ENCODE data around the gene ILRUN.
"Not testable (repeated sequence)": the region's sequence is repeated elsewhere in the genome, so short reads cannot be mapped to it uniquely, and the experiment has no call there.

The ILRUN gene

GRCh38 chr6:34696739-34697543 is at the start of gene ILRUN:
Gene ILRUN (minus strand): TSS chr6:34696767. CDS start chr6:34696603, 164 bp downstream.
- peak; percentile 69 to 97 for DNase-seq (ENCODE audit: low read depth in 1 of 2, low spot score in 1 of 2)
- TF ChIP-seq JUND (IDR thresholded peaks at IDR 0.05; ENCODE audit: low read depth), result no peak
- in situ Hi-C loops (cut with HindIII; ENCODE audit: low pct_unique_long_range_greater_than_20kb, low sequenced_read_pairs), result no loop called here

GRCh38 chr6:34745277-34746103 is 48.9 kb upstream of the ILRUN start:
- in situ Hi-C loops (cut with HindIII; ENCODE audit: low pct_unique_long_range_greater_than_20kb, low sequenced_read_pairs), result no loop called here
- DNase-seq (ENCODE audit: low read depth in 1 of 2, low spot score in 1 of 2), result peak; percentile 23 to 87
- TF ChIP-seq JUND (IDR thresholded peaks at IDR 0.05; ENCODE audit: low read depth), result peak; percentile 34; the same call in 1 of the 2 replicates

GRCh38 chr6:34744294-34744647 is 47.7 kb upstream of the ILRUN start:
- in situ Hi-C loops (cut with HindIII; ENCODE audit: low pct_unique_long_range_greater_than_20kb, low sequenced_read_pairs); DNase-seq (ENCODE audit: low read depth in 1 of 2, low spot score in 1 of 2): not testable (repeated sequence)

- in situ Hi-C loops (cut with HindIII; ENCODE audit: low pct_unique_long_range_greater_than_20kb, low sequenced_read_pairs), result no loop called here
- DNase-seq (ENCODE audit: low read depth in 1 of 2, low spot score in 1 of 2), result no peak
- TF ChIP-seq JUND (IDR thresholded peaks at IDR 0.05; ENCODE audit: low read depth), result no peak
Measured at GRCh38 chr6:34743625-34744293, 47.2 kb upstream of the ILRUN start.

- in situ Hi-C loops (cut with HindIII; ENCODE audit: low pct_unique_long_range_greater_than_20kb, low sequenced_read_pairs), result no loop called here
- DNase-seq (ENCODE audit: low read depth in 1 of 2, low spot score in 1 of 2), result no peak
- no peak for TF ChIP-seq JUND (IDR thresholded peaks at IDR 0.05; ENCODE audit: low read depth)
Measured at GRCh38 chr6:34742094-34742493, 45.5 kb upstream of the ILRUN start.

- TF ChIP-seq JUND (IDR thresholded peaks at IDR 0.05; ENCODE audit: low read depth), result no peak
- in situ Hi-C loops (cut with HindIII; ENCODE audit: low pct_unique_long_range_greater_than_20kb, low sequenced_read_pairs), result no loop called here
- no peak for DNase-seq (ENCODE audit: low read depth in 1 of 2, low spot score in 1 of 2)
Measured at GRCh38 chr6:34736823-34737222, 40.3 kb upstream of the ILRUN start.

- TF ChIP-seq JUND (IDR thresholded peaks at IDR 0.05; ENCODE audit: low read depth), result no peak
- no peak for DNase-seq (ENCODE audit: low read depth in 1 of 2, low spot score in 1 of 2)
- in situ Hi-C loops (cut with HindIII; ENCODE audit: low pct_unique_long_range_greater_than_20kb, low sequenced_read_pairs), result no loop called here
Measured at GRCh38 chr6:34731393-34732060, 35.0 kb upstream of the ILRUN start.

- no peak for TF ChIP-seq JUND (IDR thresholded peaks at IDR 0.05; ENCODE audit: low read depth)
- in situ Hi-C loops (cut with HindIII; ENCODE audit: low pct_unique_long_range_greater_than_20kb, low sequenced_read_pairs), result no loop called here
Measured at GRCh38 chr6:34729631-34730470, 33.3 kb upstream of the ILRUN start.

GRCh38 chr6:34726055-34726454 is 29.5 kb upstream of the ILRUN start:
- in situ Hi-C loops (cut with HindIII; ENCODE audit: low pct_unique_long_range_greater_than_20kb, low sequenced_read_pairs), result no loop called here
- TF ChIP-seq JUND (IDR thresholded peaks at IDR 0.05; ENCODE audit: low read depth), result no peak
- no peak for DNase-seq (ENCODE audit: low read depth in 1 of 2, low spot score in 1 of 2)

More at GRCh38 chr6:34729631-34730470, 33.3 kb upstream of the ILRUN start:
- no peak for DNase-seq (ENCODE audit: low read depth in 1 of 2, low spot score in 1 of 2)

- in situ Hi-C loops (cut with HindIII; ENCODE audit: low pct_unique_long_range_greater_than_20kb, low sequenced_read_pairs), result no loop called here
- no peak for DNase-seq (ENCODE audit: low read depth in 1 of 2, low spot score in 1 of 2)
- no peak for TF ChIP-seq JUND (IDR thresholded peaks at IDR 0.05; ENCODE audit: low read depth)
Measured at GRCh38 chr6:34723203-34723602, 26.6 kb upstream of the ILRUN start.

- in situ Hi-C loops (cut with HindIII; ENCODE audit: low pct_unique_long_range_greater_than_20kb, low sequenced_read_pairs), result no loop called here
- no peak for TF ChIP-seq JUND (IDR thresholded peaks at IDR 0.05; ENCODE audit: low read depth)
- no peak for DNase-seq (ENCODE audit: low read depth in 1 of 2, low spot score in 1 of 2)
Measured at GRCh38 chr6:34722451-34722850, 25.9 kb upstream of the ILRUN start.

- in situ Hi-C loops (cut with HindIII; ENCODE audit: low pct_unique_long_range_greater_than_20kb, low sequenced_read_pairs), result not testable (repeated sequence)
Measured at GRCh38 chr6:34720160-34720559, 23.6 kb upstream of the ILRUN start.

GRCh38 chr6:34719646-34720045 is 23.1 kb upstream of the ILRUN start:
- in situ Hi-C loops (cut with HindIII; ENCODE audit: low pct_unique_long_range_greater_than_20kb, low sequenced_read_pairs); DNase-seq (ENCODE audit: low read depth in 1 of 2, low spot score in 1 of 2): not testable (repeated sequence)

More at GRCh38 chr6:34720160-34720559, 23.6 kb upstream of the ILRUN start:
- not testable (repeated sequence) for DNase-seq (ENCODE audit: low read depth in 1 of 2, low spot score in 1 of 2)
